ENCODE data around the gene NFE2L1. TPM values are rescaled to one million over a fixed set of nuclear protein-coding genes. Genes with fewer than 3 reads are reported as not detected.

Gene NFE2L1
- total RNA-seq, 1 experiment from 2014 or later = 161 TPM

GRCh38 chr17:48093341-48094045 is 45.3 kb downstream of the NFE2L1 start:
- Mint-ChIP-seq H3K4me3 (no peak overlapping the region), H3K9me3 (no peaks in the 10 kb centered on the region), H3K36me3 (ENCODE audit: insufficient read depth in 1 of 3, low read depth in 3 of 3) (peaks cover 8 to 28% (median 19%) of the 10 kb centered on the region in 3 experiments; a peak in 6 of 7 replicates), H3K27ac (peak overlapping the region in 1 of 3 experiments; percentile 80; a peak in 2 of 7 replicates), H3K27me3 (ENCODE audit: low read depth) (no peaks in the 10 kb centered on the region), H3K4me1 (peaks cover 3 to 7% of the 10 kb centered on the region in 2 experiments; a peak in 3 of 4 replicates)
- Histone ChIP-seq H2BK15ac (ENCODE audit: low read depth, low read length) (no peak overlapping the region), H3K4ac (ENCODE audit: low read depth, low read length) (no peak overlapping the region), H4K20me1 (ENCODE audit: control insufficient read depth, insufficient read depth, insufficient read length) (no peaks in the 10 kb centered on the region), H3K18ac (ENCODE audit: insufficient read length, low read depth, low read length) (no peak overlapping the region), H3K79me2 (ENCODE audit: insufficient read depth, low read length) (peaks cover 42% of the 10 kb centered on the region; the same call in 1 of the 2 replicates), H2AFZ (ENCODE audit: low read length) (no peak overlapping the region), H3K79me1 (ENCODE audit: insufficient read depth, low read depth, low read length, poor library complexity, severe bottlenecking) (peaks cover 23% of the 10 kb centered on the region), H3K14ac (ENCODE audit: insufficient read depth, low read length) (no peak overlapping the region), H4K8ac (replicated peaks; ENCODE audit: insufficient read length, low read depth, low read length) (no peak overlapping the region), H3K4me1 (ENCODE audit: insufficient read depth, low read length) (no peaks in the 10 kb centered on the region), H2BK20ac (ENCODE audit: low read depth, low read length, poor library complexity, severe bottlenecking) (no peak overlapping the region), H4K91ac (ENCODE audit: insufficient read length, low read depth, low read length) (no peak overlapping the region), H3K27me3 (ENCODE audit: insufficient read depth, low read length) (no peaks in the 10 kb centered on the region), H4K5ac (ENCODE audit: insufficient read length, low read depth, low read length) (no peak overlapping the region), H2BK120ac (ENCODE audit: low read depth, low read length, poor library complexity, severe bottlenecking) (no peak overlapping the region), H3K56ac (ENCODE audit: insufficient read length, low read depth, low read length) (no peak overlapping the region), H3K27ac (ENCODE audit: insufficient read length, low read depth, low read length) (no peak overlapping the region), H3K4me2 (ENCODE audit: insufficient read depth, insufficient read length, low read length) (no peak overlapping the region), H3T11ph (ENCODE audit: low read length) (no peak overlapping the region), H2BK5ac (ENCODE audit: insufficient read length, low read length) (no peak overlapping the region), H3K23me2 (ENCODE audit: insufficient read length, low read depth, low read length, poor library complexity, severe bottlenecking) (no peaks in the 10 kb centered on the region), H3K9ac (ENCODE audit: extremely low read depth, insufficient read length, low read length) (no peak overlapping the region), H3K9me3 (ENCODE audit: control insufficient read depth, low read depth, low read length) (no peaks in the 10 kb centered on the region), H3K23ac (ENCODE audit: insufficient read length, low read depth, low read length) (no peak overlapping the region), H2BK12ac (ENCODE audit: insufficient read length, low read depth, low read length) (no peak overlapping the region), H2AK5ac (ENCODE audit: insufficient read length, low read length) (no peak overlapping the region)
- DNase-seq = no peak
- WGBS (ENCODE audit: extremely low coverage, insufficient read length, low lambda C conversion rate) = no CpG with 5 or more reads among the region's 11 CpGs
- TF ChIP-seq, protein P1, sequence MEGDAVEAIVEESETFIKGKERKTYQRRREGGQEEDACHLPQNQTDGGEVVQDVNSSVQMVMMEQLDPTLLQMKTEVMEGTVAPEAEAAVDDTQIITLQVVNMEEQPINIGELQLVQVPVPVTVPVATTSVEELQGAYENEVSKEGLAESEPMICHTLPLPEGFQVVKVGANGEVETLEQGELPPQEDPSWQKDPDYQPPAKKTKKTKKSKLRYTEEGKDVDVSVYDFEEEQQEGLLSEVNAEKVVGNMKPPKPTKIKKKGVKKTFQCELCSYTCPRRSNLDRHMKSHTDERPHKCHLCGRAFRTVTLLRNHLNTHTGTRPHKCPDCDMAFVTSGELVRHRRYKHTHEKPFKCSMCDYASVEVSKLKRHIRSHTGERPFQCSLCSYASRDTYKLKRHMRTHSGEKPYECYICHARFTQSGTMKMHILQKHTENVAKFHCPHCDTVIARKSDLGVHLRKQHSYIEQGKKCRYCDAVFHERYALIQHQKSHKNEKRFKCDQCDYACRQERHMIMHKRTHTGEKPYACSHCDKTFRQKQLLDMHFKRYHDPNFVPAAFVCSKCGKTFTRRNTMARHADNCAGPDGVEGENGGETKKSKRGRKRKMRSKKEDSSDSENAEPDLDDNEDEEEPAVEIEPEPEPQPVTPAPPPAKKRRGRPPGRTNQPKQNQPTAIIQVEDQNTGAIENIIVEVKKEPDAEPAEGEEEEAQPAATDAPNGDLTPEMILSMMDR (conservative IDR thresholded peaks at IDR 0.05) = no peak

Measured in H9 (cell line).